ENCODE results near the gene IL6R. TPM values are rescaled to one million over a fixed set of nuclear protein-coding genes. Genes with fewer than 3 reads are reported as not detected.

Gene IL6R
- polyA plus RNA-seq, 1 donor from 2014 or later: 6.8 TPM

DNA sequence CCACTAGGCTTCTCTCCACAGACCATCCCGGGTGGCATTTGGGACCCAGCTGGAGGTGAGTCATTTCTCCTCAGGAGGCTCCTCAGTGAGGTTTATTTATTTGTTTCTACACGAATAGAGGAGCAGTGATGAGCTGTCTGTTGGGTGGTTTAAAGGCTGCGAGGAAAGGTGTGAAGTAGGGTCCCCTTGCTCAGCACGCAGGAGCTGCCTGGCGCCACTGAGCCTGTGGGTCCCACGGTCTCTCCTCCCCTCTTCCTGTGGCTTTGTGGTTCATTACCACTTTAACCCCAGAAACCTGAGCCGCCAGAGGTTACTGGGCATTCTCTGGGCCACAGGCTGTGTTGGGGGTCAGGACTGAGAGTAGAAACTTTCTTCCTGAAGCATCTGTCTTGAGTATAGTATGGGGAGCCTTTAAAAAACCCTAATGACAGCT lies 39.9 kb downstream of the IL6R start:
- H3K27ac Mint-ChIP-seq: no peak overlapping the region
- H3K9me3 Mint-ChIP-seq: no peaks in the 10 kb centered on the region
- H3K4me3 Mint-ChIP-seq: no peak overlapping the region
- peaks cover 2% of the 10 kb centered on the region for H3K27me3 Mint-ChIP-seq
- peaks cover 10% of the 10 kb centered on the region for H3K36me3 Mint-ChIP-seq
- peaks cover 1 to 5% (median 4%) of the 10 kb centered on the region in 3 donors for H3K4me1 Mint-ChIP-seq

DNA sequence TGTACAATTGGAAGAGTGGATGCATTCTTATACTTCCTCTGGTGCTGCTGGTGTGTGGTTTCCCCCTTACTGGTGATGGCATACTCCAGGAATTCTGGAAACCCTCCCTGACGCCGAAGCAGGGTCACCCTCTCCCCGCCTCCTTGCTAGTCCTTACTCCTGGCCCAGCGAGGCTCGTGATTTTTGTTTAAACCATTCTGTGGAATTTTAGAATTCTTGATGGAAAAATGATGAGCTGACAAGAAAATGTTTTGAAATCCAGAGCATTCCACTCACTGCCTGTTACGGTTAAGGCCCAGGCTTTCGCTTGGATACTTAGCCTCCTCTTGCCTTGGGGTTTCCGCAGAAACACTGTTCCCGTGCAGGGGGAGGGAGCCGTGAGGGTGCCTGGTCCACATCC lies 41.1 kb downstream of the IL6R start:
- peaks cover 10% of the 10 kb centered on the region for H3K36me3 Mint-ChIP-seq
- peaks cover 2% of the 10 kb centered on the region for H3K27me3 Mint-ChIP-seq

DNA sequence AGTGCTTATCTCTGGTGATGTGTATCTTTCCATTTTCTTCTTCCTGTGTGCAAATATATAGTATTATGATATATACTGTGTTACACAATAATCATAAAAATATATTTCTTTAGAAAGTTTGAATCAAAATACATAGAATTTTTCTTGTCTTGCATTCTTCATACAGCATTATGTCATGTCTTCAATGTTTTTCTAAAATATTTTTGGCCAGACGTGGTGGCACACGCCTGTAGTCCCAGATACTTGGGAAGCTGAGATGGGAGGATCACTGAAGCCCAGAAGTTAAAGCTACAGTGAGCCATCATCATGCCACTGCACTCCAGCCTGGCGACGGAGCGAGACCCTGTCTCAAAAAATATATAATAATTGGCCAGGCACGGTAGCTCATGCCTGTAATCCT lies 41.6 kb downstream of the IL6R start:
- H3K36me3 Mint-ChIP-seq: peaks cover 10% of the 10 kb centered on the region
- H3K27me3 Mint-ChIP-seq: peaks cover 2% of the 10 kb centered on the region
- H3K4me1 Mint-ChIP-seq: peaks cover 0 to 2% (median 0%) of the 10 kb centered on the region in 3 donors
- H3K4me3 Mint-ChIP-seq: no peak overlapping the region
- no peaks in the 10 kb centered on the region for H3K9me3 Mint-ChIP-seq
- H3K27ac Mint-ChIP-seq: no peak overlapping the region

More for the DNA sequence above, 41.1 kb downstream of the IL6R start:
- Mint-ChIP-seq H3K27ac (no peak overlapping the region), H3K4me3 (no peak overlapping the region), H3K9me3 (no peaks in the 10 kb centered on the region), H3K4me1 (peaks cover 0 to 3% (median 0%) of the 10 kb centered on the region in 3 donors)

- H3K27me3 Mint-ChIP-seq: peaks cover 2% of the 10 kb centered on the region
- no peak overlapping the region for H3K27ac Mint-ChIP-seq
- H3K9me3 Mint-ChIP-seq: no peaks in the 10 kb centered on the region
- H3K36me3 Mint-ChIP-seq: peaks cover 10% of the 10 kb centered on the region
- H3K4me3 Mint-ChIP-seq: no peak overlapping the region
- no peaks in the 10 kb centered on the region for H3K4me1 Mint-ChIP-seq
Measured at GRCh38 chr1:154448331-154448811, 43.2 kb downstream of the IL6R start.

- H3K4me1 Mint-ChIP-seq: peaks cover 0 to 2% (median 0%) of the 10 kb centered on the region in 3 donors
- no peaks in the 10 kb centered on the region for H3K9me3 Mint-ChIP-seq
- H3K27ac Mint-ChIP-seq: no peak overlapping the region
- no peak overlapping the region for H3K4me3 Mint-ChIP-seq
- H3K36me3 Mint-ChIP-seq: peaks cover 14% of the 10 kb centered on the region
- no peaks in the 10 kb centered on the region for H3K27me3 Mint-ChIP-seq
Measured at GRCh38 chr1:154453161-154453560, 48.0 kb downstream of the IL6R start.

DNA sequence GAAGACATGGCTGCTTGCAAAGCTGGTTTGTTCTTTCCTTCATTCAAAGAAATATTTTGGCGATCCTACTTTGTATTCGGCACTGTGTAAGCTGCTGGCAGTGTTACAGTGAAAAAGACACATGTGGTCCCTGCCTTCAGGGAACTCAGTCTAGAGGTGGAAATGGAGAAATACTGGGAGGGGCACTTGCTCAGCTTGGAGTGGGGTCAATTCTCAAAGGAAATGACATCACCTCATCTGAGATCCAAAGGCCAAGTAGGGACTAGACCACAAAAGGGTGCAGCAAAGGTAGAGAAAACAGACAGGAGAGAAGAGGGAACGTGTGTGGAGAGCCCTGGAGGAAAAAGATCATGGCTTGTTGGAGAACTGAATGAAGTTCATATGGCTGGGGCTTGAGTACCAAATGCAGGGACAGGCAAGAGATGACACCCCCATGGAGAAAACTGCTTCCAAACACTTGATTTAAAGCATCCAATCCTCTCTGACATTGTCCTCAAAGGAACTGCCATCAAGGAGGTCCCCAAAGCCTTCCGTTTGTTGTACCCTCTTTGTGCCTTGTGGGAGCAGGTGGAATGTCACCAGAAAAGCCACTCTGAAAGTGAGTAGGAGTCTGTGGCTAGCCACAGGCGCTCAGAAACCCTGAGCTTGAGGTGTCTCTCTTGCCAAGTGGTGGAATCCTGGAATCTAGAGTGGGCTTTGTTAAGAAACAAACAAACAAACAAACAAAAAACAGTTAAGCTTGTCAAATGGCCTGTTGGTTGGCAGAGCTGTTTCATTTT lies 48.6 kb downstream of the IL6R start:
- Mint-ChIP-seq H3K27me3 (no peaks in the 10 kb centered on the region), H3K36me3 (peaks cover 14% of the 10 kb centered on the region), H3K9me3 (no peaks in the 10 kb centered on the region), H3K4me1 (peaks cover 0 to 2% (median 0%) of the 10 kb centered on the region in 3 donors), H3K27ac (no peak overlapping the region), H3K4me3 (peak overlapping the region in 1 of 4 donors; percentile 32)

GRCh38 chr1:154454386-154455120 lies 49.4 kb downstream of the IL6R start:
- H3K4me1 Mint-ChIP-seq: peaks cover 0 to 2% (median 0%) of the 10 kb centered on the region in 3 donors
- H3K9me3 Mint-ChIP-seq: no peaks in the 10 kb centered on the region
- no peak overlapping the region for H3K4me3 Mint-ChIP-seq
- H3K27ac Mint-ChIP-seq: no peak overlapping the region
- no peaks in the 10 kb centered on the region for H3K27me3 Mint-ChIP-seq
- peaks cover 10% of the 10 kb centered on the region for H3K36me3 Mint-ChIP-seq

GRCh38 chr1:154456631-154457030 lies 51.5 kb downstream of the IL6R start:
- Mint-ChIP-seq H3K27me3 (no peaks in the 10 kb centered on the region), H3K4me3 (no peak overlapping the region), H3K4me1 (peaks cover 0 to 2% (median 0%) of the 10 kb centered on the region in 3 donors), H3K9me3 (no peaks in the 10 kb centered on the region), H3K36me3 (peaks cover 12% of the 10 kb centered on the region), H3K27ac (peak overlapping the region in 1 of 3 donors; percentile 52)

GRCh38 chr1:154459080-154459479 lies 53.9 kb downstream of the IL6R start:
- Mint-ChIP-seq H3K4me3 (no peak overlapping the region), H3K9me3 (no peaks in the 10 kb centered on the region), H3K36me3 (peaks cover 6% of the 10 kb centered on the region), H3K4me1 (peaks cover 0 to 2% (median 1%) of the 10 kb centered on the region in 3 donors), H3K27me3 (no peaks in the 10 kb centered on the region), H3K27ac (no peak overlapping the region)

DNA sequence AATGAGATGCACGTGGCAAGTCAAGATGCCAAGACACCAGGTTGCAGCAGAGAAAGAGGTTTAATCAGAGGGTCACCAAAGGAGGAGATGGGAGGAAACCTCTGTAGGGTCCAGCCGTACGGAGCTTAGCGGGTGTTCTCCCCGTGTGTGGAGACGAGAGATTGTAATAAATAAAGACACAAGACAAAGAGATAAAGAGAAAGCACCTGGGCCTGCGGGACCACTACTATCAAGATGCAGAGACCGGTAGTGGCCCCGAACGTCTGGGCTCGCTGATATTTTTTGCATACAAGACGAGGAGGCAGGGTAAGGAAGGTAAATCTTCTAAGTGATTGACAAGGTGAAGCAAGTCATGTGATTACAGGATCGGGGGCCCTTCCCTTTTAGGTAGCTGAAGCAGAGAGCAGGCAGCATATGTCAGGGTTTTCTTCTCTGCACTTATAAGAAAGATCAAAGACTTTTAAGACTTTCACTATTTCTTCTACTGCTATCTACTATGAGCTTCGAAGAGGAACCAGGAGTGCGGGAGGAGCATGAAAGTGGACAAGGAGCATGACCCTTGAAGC lies 55.6 kb downstream of the IL6R start:
- Mint-ChIP-seq H3K4me3 (no peak overlapping the region), H3K4me1 (peaks cover 0 to 1% (median under 1%) of the 10 kb centered on the region in 3 donors), H3K27ac (no peak overlapping the region)

GRCh38 chr1:154463512-154463990 lies 58.4 kb downstream of the IL6R start:
- H3K4me1 Mint-ChIP-seq: peaks cover 7 to 15% (median 10%) of the 10 kb centered on the region in 3 donors
- no peaks in the 10 kb centered on the region for H3K9me3 Mint-ChIP-seq
- H3K4me3 Mint-ChIP-seq: no peak overlapping the region
- H3K36me3 Mint-ChIP-seq: peaks cover 6% of the 10 kb centered on the region
- H3K27ac Mint-ChIP-seq: peak overlapping the region in 1 of 3 donors; percentile 92
- H3K27me3 Mint-ChIP-seq: no peaks in the 10 kb centered on the region

More for the DNA sequence above, 55.6 kb downstream of the IL6R start:
- peaks cover 6% of the 10 kb centered on the region for H3K36me3 Mint-ChIP-seq
- no peaks in the 10 kb centered on the region for H3K27me3 Mint-ChIP-seq
- H3K9me3 Mint-ChIP-seq: no peaks in the 10 kb centered on the region

DNA sequence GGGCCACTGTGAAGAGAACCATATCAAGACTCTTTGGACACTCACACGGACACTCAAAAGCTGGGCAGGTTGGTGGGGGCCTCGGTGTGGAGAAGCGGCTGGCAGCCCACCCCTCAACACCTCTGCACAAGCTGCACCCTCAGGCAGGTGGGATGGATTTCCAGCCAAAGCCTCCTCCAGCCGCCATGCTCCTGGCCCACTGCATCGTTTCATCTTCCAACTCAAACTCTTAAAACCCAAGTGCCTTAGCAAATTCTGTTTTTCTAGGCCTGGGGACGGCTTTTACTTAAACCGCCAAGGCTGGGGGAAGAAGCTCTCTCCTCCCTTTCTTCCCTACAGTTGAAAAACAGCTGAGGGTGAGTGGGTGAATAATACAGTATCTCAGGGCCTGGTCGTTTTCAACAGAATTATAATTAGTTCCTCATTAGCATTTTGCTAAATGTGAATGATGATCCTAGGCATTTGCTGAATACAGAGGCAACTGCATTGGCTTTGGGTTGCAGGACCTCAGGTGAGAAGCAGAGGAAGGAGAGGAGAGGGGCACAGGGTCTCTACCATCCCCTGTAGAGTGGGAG lies 60.6 kb downstream of the IL6R start:
- H3K27me3 Mint-ChIP-seq: no peaks in the 10 kb centered on the region
- peaks cover 12 to 15% (median 12%) of the 10 kb centered on the region in 3 donors for H3K4me1 Mint-ChIP-seq
- no peak overlapping the region for H3K27ac Mint-ChIP-seq
- H3K4me3 Mint-ChIP-seq: no peak overlapping the region
- H3K9me3 Mint-ChIP-seq: no peaks in the 10 kb centered on the region
- peaks cover 6% of the 10 kb centered on the region for H3K36me3 Mint-ChIP-seq

- H3K27ac Mint-ChIP-seq: no peak overlapping the region
- peak overlapping the region in 1 of 4 donors; percentile 51 for H3K4me3 Mint-ChIP-seq
- H3K27me3 Mint-ChIP-seq: no peaks in the 10 kb centered on the region
- H3K36me3 Mint-ChIP-seq: peaks cover 2% of the 10 kb centered on the region
- peaks cover 12 to 17% (median 15%) of the 10 kb centered on the region in 3 donors for H3K4me1 Mint-ChIP-seq
- no peaks in the 10 kb centered on the region for H3K9me3 Mint-ChIP-seq
Measured at GRCh38 chr1:154466206-154466605, 61.1 kb downstream of the IL6R start.

- Mint-ChIP-seq H3K27ac (no peak overlapping the region), H3K4me3 (no peak overlapping the region), H3K27me3 (no peaks in the 10 kb centered on the region), H3K36me3 (peaks cover 2% of the 10 kb centered on the region), H3K9me3 (no peaks in the 10 kb centered on the region), H3K4me1 (peaks cover 12 to 17% (median 16%) of the 10 kb centered on the region in 3 donors)
Measured at GRCh38 chr1:154466921-154467417, 61.8 kb downstream of the IL6R start.
